Body of pancreas (tissue), 4 donors: ENCODE data around the gene RPRD1A. TPM values are rescaled to one million over a fixed set of nuclear protein-coding genes. Genes with fewer than 3 reads are reported as not detected.
"Not testable (repeated sequence)": the region's sequence is repeated elsewhere in the genome, so short reads cannot be mapped to it uniquely, and the experiment has no call there.

Source experiments
- ATAC-seq: fragments of 150-250 bp; one replicate; pipeline ENCODE4 v1.9.1; 2016
- DNase-seq, 4 donors: peaks; one replicate each; pipeline ENCODE4 v3.0.0-alpha.2; 2019
- H3K27ac ChIP-seq, 4 donors: fragments of 200-600 bp; sonication (generic); 1 replicate in 3 of 4; 2 replicates in 1 of 4; pipeline versions ENCODE4 v1.5.1 to v1.6.1; 2016 to 2019; ENCODE audit warnings: mild to moderate bottlenecking in 1 of 4, mixed read lengths in 1 of 4, moderate library complexity in 1 of 4
- H3K27me3 ChIP-seq, 2 donors: fragments of 200-600 bp; sonication (generic); one replicate each; pipeline ENCODE4 v1.6.0; 2016; ENCODE audit warnings: mild to moderate bottlenecking in 1 of 2
- H3K36me3 ChIP-seq, 2 donors: fragments of 200-600 bp; sonication (generic); replicated peaks in 1 of 2; 2 replicates each; pipeline ENCODE4 v1.5.1; 2016; ENCODE audit warnings: low read depth in 2 of 2; ENCODE audit not compliant: insufficient read depth in 1 of 2
- H3K4me1 ChIP-seq: fragments of 200-600 bp; sonication (generic); one replicate; pipeline ENCODE4 v1.6.0; 2016
- H3K4me3 ChIP-seq, 2 donors: fragments of 200-600 bp; sonication (generic); 1 replicate in 1 of 2; 2 replicates in 1 of 2; pipeline ENCODE4 v1.5.1; 2016 to 2019
- H3K9me3 ChIP-seq, 3 donors: fragments of 200-600 bp; sonication (generic); 1 replicate in 2 of 3; 2 replicates in 1 of 3; pipeline ENCODE4 v1.5.1; 2016
- POLR2A ChIP-seq, 3 donors: fragments of 450-650 bp; IDR thresholded peaks; one replicate each; pipeline ENCODE4 v1.6.1; 2016; ENCODE audit warnings: antibody characterized with exemption in 3 of 3, mild to moderate bottlenecking in 2 of 3
- WGBS, 2 donors: methylation state at CpG; one replicate each; pipeline ENCODE4 v1.1.5; 2017; 5-methylcytosine and 5-hydroxymethylcytosine counted together
- intact Hi-C: fragments of 100-400 bp; cut with DNase I; formaldehyde crosslinking; loops from one replicate; pipeline ENCODE4 v1.15.1; 2023
- total RNA-seq, 2 donors: library from RNA; depleted of rRNA; stranded (reverse); fragments of >200 nt; gene quantifications; one replicate each; pipeline ENCODE4 v1.1.0, GENCODE V29; 2016
- TF ChIP-seq, protein P1 (sequence below), 7 experiments: fragments of 450-650 bp in 4 of 7; fragments of 200-600 bp in 3 of 7; sonication (generic) in 3 of 7; IDR thresholded peaks; one replicate each; pipeline ENCODE4 v1.5.1; 2016 to 2019; ENCODE audit warnings: antibody characterized with exemption in 7 of 7

RPRD1A gene, protein sequence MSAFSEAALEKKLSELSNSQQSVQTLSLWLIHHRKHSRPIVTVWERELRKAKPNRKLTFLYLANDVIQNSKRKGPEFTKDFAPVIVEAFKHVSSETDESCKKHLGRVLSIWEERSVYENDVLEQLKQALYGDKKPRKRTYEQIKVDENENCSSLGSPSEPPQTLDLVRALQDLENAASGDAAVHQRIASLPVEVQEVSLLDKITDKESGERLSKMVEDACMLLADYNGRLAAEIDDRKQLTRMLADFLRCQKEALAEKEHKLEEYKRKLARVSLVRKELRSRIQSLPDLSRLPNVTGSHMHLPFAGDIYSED
- 10 to 100 TPM; 36.3 to 66.6 TPM for total RNA-seq

DNA sequence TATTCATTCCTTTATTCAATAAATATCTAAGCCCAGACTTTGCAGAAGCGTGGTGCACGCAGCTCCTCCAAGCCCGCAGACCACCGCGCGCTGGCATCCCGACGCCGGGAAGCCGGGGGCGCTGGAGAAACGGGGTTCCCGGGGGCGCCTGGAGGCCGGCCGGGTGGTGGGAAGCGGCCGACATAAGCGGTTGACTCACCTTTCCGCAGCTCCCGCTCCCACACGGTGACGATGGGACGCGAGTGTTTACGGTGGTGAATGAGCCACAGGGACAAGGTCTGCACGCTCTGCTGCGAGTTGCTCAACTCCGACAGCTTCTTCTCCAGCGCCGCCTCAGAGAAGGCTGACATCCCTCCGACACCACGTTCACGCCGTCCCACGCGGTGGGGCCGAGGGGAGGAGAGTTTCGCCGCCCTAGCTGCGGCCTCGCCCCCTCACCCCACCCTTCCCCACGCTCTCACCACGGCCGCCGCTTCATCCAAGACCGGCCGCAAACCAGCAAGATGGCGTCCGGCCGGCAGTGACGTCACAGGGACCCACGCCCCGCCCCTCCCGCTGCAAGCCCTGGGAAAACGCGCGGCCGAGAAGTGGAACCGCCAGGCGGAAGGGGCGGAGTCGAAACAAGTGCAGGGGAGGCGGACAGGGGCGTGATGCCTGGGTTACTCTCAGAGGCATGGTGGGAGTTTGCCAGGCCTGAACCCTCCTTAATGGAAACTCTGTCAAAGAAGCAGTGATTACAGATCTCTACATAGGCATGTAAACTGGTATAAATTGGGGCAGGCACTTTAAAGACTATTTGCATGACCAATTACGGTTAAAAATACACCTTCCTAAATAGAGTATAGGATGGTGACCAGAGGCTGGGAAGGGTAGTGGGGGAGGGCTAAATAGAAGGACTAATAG is at the start of gene RPRD1A:
Gene RPRD1A (minus strand): TSS at position 505 of the 903 bp plus-strand sequence. CDS start 155 bp downstream, at position 350.
- intact Hi-C loops, result no loop called here
- peaks cover 19% of the 10 kb centered on the region for H3K4me1 ChIP-seq
- ATAC-seq, result peak; percentile 96
- peak; percentile 42 to 77 (median 75) for TF ChIP-seq POLR2A (IDR thresholded peaks at IDR 0.05)
- TF ChIP-seq, protein P1, sequence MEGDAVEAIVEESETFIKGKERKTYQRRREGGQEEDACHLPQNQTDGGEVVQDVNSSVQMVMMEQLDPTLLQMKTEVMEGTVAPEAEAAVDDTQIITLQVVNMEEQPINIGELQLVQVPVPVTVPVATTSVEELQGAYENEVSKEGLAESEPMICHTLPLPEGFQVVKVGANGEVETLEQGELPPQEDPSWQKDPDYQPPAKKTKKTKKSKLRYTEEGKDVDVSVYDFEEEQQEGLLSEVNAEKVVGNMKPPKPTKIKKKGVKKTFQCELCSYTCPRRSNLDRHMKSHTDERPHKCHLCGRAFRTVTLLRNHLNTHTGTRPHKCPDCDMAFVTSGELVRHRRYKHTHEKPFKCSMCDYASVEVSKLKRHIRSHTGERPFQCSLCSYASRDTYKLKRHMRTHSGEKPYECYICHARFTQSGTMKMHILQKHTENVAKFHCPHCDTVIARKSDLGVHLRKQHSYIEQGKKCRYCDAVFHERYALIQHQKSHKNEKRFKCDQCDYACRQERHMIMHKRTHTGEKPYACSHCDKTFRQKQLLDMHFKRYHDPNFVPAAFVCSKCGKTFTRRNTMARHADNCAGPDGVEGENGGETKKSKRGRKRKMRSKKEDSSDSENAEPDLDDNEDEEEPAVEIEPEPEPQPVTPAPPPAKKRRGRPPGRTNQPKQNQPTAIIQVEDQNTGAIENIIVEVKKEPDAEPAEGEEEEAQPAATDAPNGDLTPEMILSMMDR (IDR thresholded peaks at IDR 0.05), result peak in 2 of 7 experiments; percentile 17 to 32
- H3K27me3 ChIP-seq, result no peaks in the 10 kb centered on the region
- H3K36me3 ChIP-seq, result no peaks in the 10 kb centered on the region
- H3K9me3 ChIP-seq, result no peaks in the 10 kb centered on the region
- peak within 1 kb of the TSS; percentile 82 to 95 (median 88) for H3K27ac ChIP-seq
- peak; percentile 97 to 99 (median 98) for DNase-seq
- WGBS, 2 donors, result 0 to 4% methylated on average over 19 to 59 of the region's 66 CpGs
- peak within 1 kb of the TSS; percentile 91 to 97 for H3K4me3 ChIP-seq

DNA sequence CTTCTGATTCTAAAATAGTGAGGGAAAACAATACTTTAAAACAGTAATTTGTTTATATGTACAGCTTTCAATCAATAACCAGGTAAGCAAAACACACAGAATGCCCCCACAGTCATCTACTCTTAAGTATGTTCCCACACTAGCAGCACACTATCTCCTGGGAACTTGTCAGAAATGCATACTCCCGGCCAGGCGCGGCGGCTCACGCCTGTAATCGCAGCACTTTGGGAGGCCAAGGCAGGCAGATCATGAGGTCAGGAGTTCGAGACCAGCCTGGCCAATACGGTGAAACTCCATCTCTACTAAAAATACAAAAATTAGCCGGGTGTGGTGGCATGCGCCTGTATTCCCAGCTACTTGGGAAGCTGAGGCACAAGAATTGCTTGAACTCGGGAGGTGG is 49.4 kb upstream of the RPRD1A start:
- DNase-seq, ATAC-seq, H3K27ac ChIP-seq, H3K36me3 ChIP-seq, H3K27me3 ChIP-seq, intact Hi-C loops, H3K9me3 ChIP-seq, H3K4me3 ChIP-seq: not testable (repeated sequence)
- peaks cover 11% of the 10 kb centered on the region for H3K4me1 ChIP-seq
- 94 to 96% methylated on average over 11 of the region's 11 CpGs for WGBS, 2 donors

GRCh38 chr18:36114738-36115137 is 47.4 kb upstream of the RPRD1A start:
- Histone ChIP-seq H3K27ac (no peak overlapping the region), H3K4me3 (no peak overlapping the region), H3K4me1 (peaks cover 9% of the 10 kb centered on the region), H3K27me3 (no peaks in the 10 kb centered on the region), H3K36me3 (peaks cover 0 to 7% of the 10 kb centered on the region in 2 donors), H3K9me3 (no peaks in the 10 kb centered on the region)
- WGBS, 2 donors, result 81 to 89% methylated on average over 1 of the region's 1 CpG
- DNase-seq, result no peak
- no peak for ATAC-seq
- intact Hi-C loops, result no loop called here
- no peak for TF ChIP-seq POLR2A (IDR thresholded peaks at IDR 0.05)
- TF ChIP-seq, protein P1 (IDR thresholded peaks at IDR 0.05), result no peak

DNA sequence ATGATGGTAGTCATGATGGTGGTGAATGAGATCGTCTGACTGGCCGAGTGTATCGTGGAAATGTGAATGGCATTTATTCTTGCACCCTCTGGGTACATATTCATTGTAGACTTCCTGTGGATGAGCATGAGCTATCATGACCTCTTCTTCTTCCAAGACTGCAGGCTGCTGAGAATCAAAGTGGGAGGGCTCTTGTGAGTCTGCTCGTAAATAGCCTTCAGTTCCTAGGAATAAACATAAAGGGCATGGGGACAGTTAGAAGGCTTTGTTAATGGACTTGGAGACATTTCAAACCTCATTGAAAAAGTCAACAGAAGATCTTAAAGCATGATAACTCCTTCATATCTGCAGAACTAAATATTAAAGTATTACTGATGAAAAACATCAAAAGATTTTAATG is 46.9 kb upstream of the RPRD1A start:
- Histone ChIP-seq H3K36me3 (peaks cover 0 to 7% of the 10 kb centered on the region in 2 donors), H3K4me3 (no peak overlapping the region), H3K4me1 (peaks cover 14% of the 10 kb centered on the region), H3K27ac (no peak overlapping the region), H3K9me3 (no peaks in the 10 kb centered on the region), H3K27me3 (no peaks in the 10 kb centered on the region)
- intact Hi-C loops, result no loop called here
- DNase-seq (no peak), ATAC-seq (no peak)
- TF ChIP-seq, protein P1 (IDR thresholded peaks at IDR 0.05), result no peak
- no peak for TF ChIP-seq POLR2A (IDR thresholded peaks at IDR 0.05)
- WGBS, 2 donors, result 85 to 96% methylated on average over 4 of the region's 4 CpGs

- intact Hi-C loops, result no loop called here
- Histone ChIP-seq H3K27me3 (no peaks in the 10 kb centered on the region), H3K4me3 (no peak overlapping the region), H3K9me3 (no peaks in the 10 kb centered on the region), H3K27ac (peak overlapping the region in 2 of 4 donors; percentile 11 to 37), H3K36me3 (peaks cover 0 to 7% of the 10 kb centered on the region in 2 donors), H3K4me1 (peaks cover 17% of the 10 kb centered on the region)
- DNase-seq (no peak), ATAC-seq (peak; percentile 76)
- TF ChIP-seq, protein P1 (IDR thresholded peaks at IDR 0.05), result no peak
- no peak for TF ChIP-seq POLR2A (IDR thresholded peaks at IDR 0.05)
These were observed 44.9 kb upstream of the RPRD1A start for GRCh38 chr18:36112302-36112701.
